ENCODE data around the gene UQCRC1.

UQCRC1 gene

GRCh38 chr3:48597408-48597800, 12.0 kb downstream of the UQCRC1 start:
- DNase-seq = no peak

- no peak for DNase-seq
These were observed 12.6 kb downstream of the UQCRC1 start for GRCh38 chr3:48596676-48597407.

GRCh38 chr3:48596157-48596556, 13.3 kb downstream of the UQCRC1 start:
- DNase-seq = no peak

- no peak for DNase-seq
These were observed 13.8 kb downstream of the UQCRC1 start for GRCh38 chr3:48595526-48596121.

- DNase-seq = no peak
These were observed 14.3 kb downstream of the UQCRC1 start, which contains the start of gene COL7A1 for GRCh38 chr3:48595075-48595525. TSS of gene COL7A1 (minus strand) at chr3:48595329. CDS start at chr3:48595159, 170 bp downstream.

- DNase-seq = no peak
These were observed 14.9 kb downstream of the UQCRC1 start for GRCh38 chr3:48594417-48595049.

- DNase-seq = no peak
These were observed 16.1 kb downstream of the UQCRC1 start for GRCh38 chr3:48593337-48593736.

- DNase-seq = no peak
These were observed 16.8 kb downstream of the UQCRC1 start for GRCh38 chr3:48592519-48593087.

- no peak for DNase-seq
These were observed 17.4 kb downstream of the UQCRC1 start for GRCh38 chr3:48591886-48592518.

- no peak for DNase-seq
These were observed 18.0 kb downstream of the UQCRC1 start for GRCh38 chr3:48591436-48591835.

- DNase-seq = no peak
These were observed 21.2 kb downstream of the UQCRC1 start for GRCh38 chr3:48588230-48588629.

- no peak for DNase-seq
These were observed 21.8 kb downstream of the UQCRC1 start for GRCh38 chr3:48587686-48588085.

- DNase-seq = no peak
These were observed 24.0 kb downstream of the UQCRC1 start for GRCh38 chr3:48585411-48585810.

GRCh38 chr3:48584836-48585235, 24.6 kb downstream of the UQCRC1 start:
- DNase-seq = no peak

- no peak for DNase-seq
These were observed 27.6 kb downstream of the UQCRC1 start for GRCh38 chr3:48581621-48582481.

- DNase-seq = no peak
These were observed 32.8 kb downstream of the UQCRC1 start for GRCh38 chr3:48576647-48577046.

GRCh38 chr3:48575366-48575765, 34.1 kb downstream of the UQCRC1 start:
- no peak for DNase-seq

GRCh38 chr3:48573973-48574585, 35.4 kb downstream of the UQCRC1 start:
- no peak for DNase-seq

- no peak for DNase-seq
These were observed 36.9 kb downstream of the UQCRC1 start for GRCh38 chr3:48572517-48572916.

GRCh38 chr3:48571938-48572337, 37.5 kb downstream of the UQCRC1 start:
- DNase-seq = no peak

- DNase-seq = no peak
These were observed 39.5 kb downstream of the UQCRC1 start for GRCh38 chr3:48569808-48570450.
